K562 (cell line): ENCODE data around the gene ATF7IP. TPM values are rescaled to one million over a fixed set of nuclear protein-coding genes. Genes with fewer than 3 reads are reported as not detected.

Experiments
- ATAC-seq: fragments of 200-7000 bp; cut with Tn5 transposase; 3 replicates; pipeline ENCODE4 v1.9.1; 2020; ENCODE audit warnings: moderate library complexity
- BruUV-seq: library from RNA; stranded (reverse); fragments of 400-500 nt; replicated peaks from 2 replicates; lab custom pipeline; 2021; lab: Mats Ljungman, UMichigan
- CTCF ChIA-PET: fragments of 300-600 bp; formaldehyde crosslinking; extraction: SDS; loops from one replicate; lab custom pipeline; 2021; ENCODE audit warnings: low intra/inter-chr PET ratio; lab: Yijun Ruan, JAX
- POLR2A ChIA-PET: fragments of 300-600, 350-650 bp; sonication (Branson Sonifier 250); formaldehyde crosslinking; extraction: SDS; loops from one replicate; lab custom pipeline; 2021; ENCODE audit warnings: antibody characterized with exemption, inconsistent platforms; lab: Yijun Ruan, JAX
- DNase-seq, 4 experiments: peaks; one replicate each; pipeline versions ENCODE4 v3.0.0 to v3.0.0-alpha.2; 2011 to 2018; ENCODE audit warnings: low spot score in 3 of 4, mixed read lengths in 3 of 4; ENCODE audit errors: extremely low read depth in 1 of 4
- FAIRE-seq: peaks from 2 replicates; lab custom pipeline; 2011; peaks lifted over from hg19 to GRCh38; lab: Jason Lieb, UNC
- H2AFZ ChIP-seq: 2 replicates; pipeline ENCODE4 v1.6.0; 2011; ENCODE audit warnings: low read depth, low read length, control low read depth, inconsistent platforms
- H3K27ac ChIP-seq: fragments of 200-600 bp; 3 replicates; pipeline ENCODE4 v1.8.0; 2011; ENCODE audit warnings: low read depth, mild to moderate bottlenecking, control low read depth, inconsistent platforms, low read length, moderate library complexity, mixed read lengths; ENCODE audit errors: extremely low read depth
- H3K27me3 ChIP-seq, 2 experiments: fragments of 300-600 bp in 1 of 2; 2 replicates in 1 of 2; 3 replicates in 1 of 2; pipeline versions ENCODE4 v1.6.0 to v1.8.0; 2011; ENCODE audit warnings: inconsistent platforms in 2 of 2, low read length in 2 of 2, mild to moderate bottlenecking in 1 of 2, mixed read lengths in 1 of 2, moderate library complexity in 1 of 2; ENCODE audit not compliant: control insufficient read depth in 2 of 2, insufficient read depth in 2 of 2
- H3K36me3 ChIP-seq: fragments of 300-600 bp; 3 replicates; pipeline ENCODE4 v1.8.0; 2011; ENCODE audit warnings: mild to moderate bottlenecking, low read length, inconsistent platforms; ENCODE audit not compliant: control insufficient read depth, insufficient read depth
- H3K4me1 ChIP-seq, 2 experiments: fragments of 200-600 bp in 1 of 2; replicated peaks in 1 of 2; 2 replicates in 1 of 2; 3 replicates in 1 of 2; pipeline versions ENCODE4 v1.5.1 to v1.8.0; 2011; ENCODE audit warnings: inconsistent platforms in 2 of 2, low read length in 2 of 2, mild to moderate bottlenecking in 1 of 2, mixed read lengths in 1 of 2, moderate library complexity in 1 of 2; ENCODE audit not compliant: control insufficient read depth in 2 of 2, insufficient read depth in 2 of 2
- H3K4me2 ChIP-seq: 2 replicates; pipeline ENCODE4 v1.6.1; 2011; ENCODE audit warnings: low read length, control low read depth, inconsistent platforms, mixed read lengths; ENCODE audit not compliant: insufficient read depth
- H3K4me3 ChIP-seq: fragments of 200-600 bp; sonication (generic), shearing (Covaris generic); 2 replicates; pipeline ENCODE4 v1.5.1; 2016; ENCODE audit warnings: control low read depth, inconsistent platforms
- H3K79me2 ChIP-seq: fragments of 200-600 bp; 3 replicates; pipeline ENCODE4 v1.8.0; 2011; ENCODE audit warnings: low read length, inconsistent platforms; ENCODE audit not compliant: control insufficient read depth, insufficient read depth
- H3K9ac ChIP-seq, 2 experiments: 2 replicates each; pipeline versions ENCODE4 v1.6.0 to v1.6.1; 2011; ENCODE audit warnings: low read depth in 2 of 2, low read length in 2 of 2, control low read depth in 1 of 2, inconsistent platforms in 1 of 2, mild to moderate bottlenecking in 1 of 2, mixed read lengths in 1 of 2; ENCODE audit not compliant: insufficient read depth in 1 of 2
- H3K9me1 ChIP-seq: one replicate; pipeline ENCODE4 v1.6.0; 2011; ENCODE audit warnings: inconsistent platforms, mild to moderate bottlenecking, low read length, moderate library complexity; ENCODE audit not compliant: control insufficient read depth, insufficient read depth
- H3K9me3 ChIP-seq: replicated peaks from 2 replicates; pipeline ENCODE4 v1.5.1; 2011; ENCODE audit warnings: low read depth, low read length, inconsistent platforms; ENCODE audit not compliant: control insufficient read depth, insufficient read depth
- H4K20me1 ChIP-seq: replicated peaks from 2 replicates; pipeline ENCODE4 v1.6.1; 2011; ENCODE audit warnings: low read length, inconsistent platforms, mixed read lengths; ENCODE audit not compliant: control insufficient read depth, insufficient read depth
- EHMT2 ChIP-seq: fragments of 450-650 bp; IDR thresholded peaks from 2 replicates; pipeline ENCODE4 v1.6.1; 2018; ENCODE audit warnings: antibody characterized with exemption
- ETV6 ChIP-seq, 3 experiments: fragments of 150-350 bp in 1 of 3; sonication (generic) in 1 of 3; formaldehyde crosslinking in 1 of 3; IDR thresholded peaks; 2 replicates each; pipeline versions ENCODE4 v1.6.1 to v1.8.0; 2014 to 2022; ENCODE audit warnings: borderline replicate concordance in 2 of 3, low read depth in 2 of 3, antibody characterized with exemption in 1 of 3, low read length in 1 of 3, mild to moderate bottlenecking in 1 of 3, missing genetic modification reagents in 1 of 3
- FOXJ2 ChIP-seq: fragments of 200-800 bp; sonication (Bioruptor generic); IDR thresholded peaks from 2 replicates; pipeline ENCODE4 v1.6.1; 2016; ENCODE audit warnings: missing genetic modification characterization, missing compliant biosample characterization
- NFE2L1 ChIP-seq: fragments of 450-650 bp; IDR thresholded peaks from 2 replicates; pipeline ENCODE4 v1.6.1; 2016; ENCODE audit warnings: missing genetic modification characterization, low read depth, mild to moderate bottlenecking, missing compliant biosample characterization, moderate library complexity, borderline replicate concordance
- RREB1 ChIP-seq: fragments of 250-450 bp; sonication (Bioruptor Pico); IDR thresholded peaks from 2 replicates; pipeline ENCODE4 v1.4.0; 2020
- SRSF9 ChIP-seq: fragments of 200-400 bp; formaldehyde crosslinking; IDR thresholded peaks from 2 replicates; pipeline ENCODE4 v1.6.1; 2017; ENCODE audit warnings: low read depth, low read length, borderline replicate concordance
- ZBTB5 ChIP-seq: fragments of 450-650 bp; IDR thresholded peaks from 2 replicates; pipeline ENCODE4 v1.6.1; 2017; ENCODE audit warnings: antibody characterized with exemption
- ZNF785 ChIP-seq: fragments of 250-450 bp; sonication (Bioruptor Pico); IDR thresholded peaks from 2 replicates; pipeline ENCODE4 v1.4.0; 2020; ENCODE audit warnings: mild to moderate bottlenecking
- WGBS: fragments of 100-300 bp; shearing (Covaris generic); methylation state at CpG from one replicate; pipeline ENCODE4 v1.1.6; 2016; ENCODE audit warnings: low coverage, mixed read lengths; ENCODE audit not compliant: insufficient coverage; ENCODE audit errors: missing lambda C conversion rate; 5-methylcytosine and 5-hydroxymethylcytosine counted together
- in situ Hi-C: fragments of 300-500 bp; cut with MboI; formaldehyde crosslinking; loops from 4 replicates; pipeline ENCODE4 v1.15.0; 2018; ENCODE audit warnings: inconsistent platforms, mixed read lengths
- intact Hi-C: fragments of 100-400 bp; cut with micrococcal nuclease; formaldehyde crosslinking; loops from 2 replicates; pipeline ENCODE4 v1.14.2; 2022
- polyA plus RNA-seq, 8 experiments: library from polyadenylated mRNA; depleted of rRNA in 4 of 8; stranded (reverse) in 5 of 8; unstranded in 3 of 8; fragments of >200 nt; fragmentation: Nextera tagmentation in 2 of 8; fragmentation: Illumina TruSeq in 1 of 8; extraction: Ambion mirVana in 2 of 8; extraction: Trizol in 1 of 8; gene quantifications; 2 replicates each; pipeline versions ENCODE4 v1.2.1 to v1.2.3, GENCODE V29; 2011 to 2014; ENCODE audit warnings: inconsistent platforms in 1 of 8, missing spikeins in 1 of 8
- total RNA-seq, 7 experiments: library from RNA; depleted of rRNA in 6 of 7; stranded (reverse); fragments of >200 nt in 6 of 7; fragmentation: Illumina TruSeq in 2 of 7; extraction: Trizol in 2 of 7; gene quantifications; 2 replicates each; pipeline versions ENCODE4 v1.2.1 to v1.2.3, GENCODE V29; 2011 to 2021; ENCODE audit warnings: low replicate concordance in 1 of 7
- TF ChIP-seq, protein P1 (sequence below): fragments of 250-450 bp; sonication (Bioruptor Pico); IDR thresholded peaks from 2 replicates; pipeline ENCODE4 v1.4.0; 2020; ENCODE audit warnings: borderline replicate concordance
- TF ChIP-seq, protein P2 (sequence below): sonication (generic); formaldehyde crosslinking; IDR thresholded peaks from 2 replicates; pipeline ENCODE4 v1.8.0; 2023; ENCODE audit warnings: mild to moderate bottlenecking, missing genetic modification reagents

The ATF7IP gene
- total and polyA plus RNA-seq, 9 of the 15 experiments (the other 6 are each of a cell fraction or from before 2014, with no cell fraction given): 2.8 to 27.1 (median 11.0) TPM

DNA sequence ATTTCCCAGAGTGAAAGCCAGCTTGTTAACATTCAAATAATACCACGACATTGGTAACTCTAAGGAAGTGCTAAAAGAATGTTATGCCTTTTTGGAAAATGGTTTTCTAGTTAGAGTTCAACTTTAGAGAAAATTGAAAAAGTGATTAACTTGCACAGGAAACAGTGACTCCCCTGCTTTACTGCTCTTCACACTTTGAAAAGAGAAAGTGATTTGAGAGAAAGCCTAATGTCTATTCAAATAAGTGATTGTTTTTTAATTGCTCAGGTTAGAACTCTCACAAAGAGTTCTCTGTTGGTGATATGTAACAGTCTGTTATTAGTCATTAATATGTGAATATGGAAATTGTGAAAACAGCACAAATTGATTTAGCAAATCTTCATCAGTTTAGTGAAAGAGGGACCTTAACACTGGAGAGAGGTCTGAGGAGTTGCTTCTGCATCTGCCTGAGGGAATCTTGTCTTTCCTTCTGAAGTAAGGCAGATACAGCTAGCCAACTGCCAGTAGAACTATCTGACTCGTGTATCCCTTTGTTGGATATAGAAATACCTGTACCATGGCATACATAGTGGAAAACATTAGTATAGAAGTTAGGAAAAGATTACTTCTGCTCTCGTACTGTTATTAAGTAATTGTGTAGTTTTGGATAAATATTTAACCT, 25.5 kb downstream of the ATF7IP start:
- no peak overlapping the region for H3K9ac ChIP-seq
- peaks cover 96% of the 10 kb centered on the region for H3K79me2 ChIP-seq
- no peaks in the 10 kb centered on the region for H4K20me1 ChIP-seq
- no peak overlapping the region for H3K4me3 ChIP-seq
- peaks cover 0 to 5% of the 10 kb centered on the region in 2 experiments; a peak in 2 of 5 replicates for H3K4me1 ChIP-seq
- no peak overlapping the region for H3K4me2 ChIP-seq
- DNase-seq (no peak), ATAC-seq (no peak), FAIRE-seq (no peak)
- H3K9me3 ChIP-seq: no peaks in the 10 kb centered on the region
- ChIA-PET POLR2A (no interaction called here), CTCF (no interaction called here)
- no TSS peak for BruUV-seq
- intact Hi-C loops: no loop called here
- no peak overlapping the region for H2AFZ ChIP-seq
- WGBS: 47% methylated on average over 3 of the region's 3 CpGs
- peaks cover 8% of the 10 kb centered on the region; the same call in 1 of the 3 replicates for H3K36me3 ChIP-seq
- in situ Hi-C loops: no loop called here
- no peaks in the 10 kb centered on the region for H3K27me3 ChIP-seq
- H3K27ac ChIP-seq: peak overlapping the region; percentile 34; the same call in 1 of the 3 replicates
- H3K9me1 ChIP-seq: no peaks in the 10 kb centered on the region
- TF ChIP-seq RREB1 (CRISPR knock-in tag): no peak
- no peak for TF ChIP-seq FOXJ2
- no peak for TF ChIP-seq ZNF785 (CRISPR knock-in tag)
- no peak for TF ChIP-seq ZBTB5
- TF ChIP-seq, protein P1, sequence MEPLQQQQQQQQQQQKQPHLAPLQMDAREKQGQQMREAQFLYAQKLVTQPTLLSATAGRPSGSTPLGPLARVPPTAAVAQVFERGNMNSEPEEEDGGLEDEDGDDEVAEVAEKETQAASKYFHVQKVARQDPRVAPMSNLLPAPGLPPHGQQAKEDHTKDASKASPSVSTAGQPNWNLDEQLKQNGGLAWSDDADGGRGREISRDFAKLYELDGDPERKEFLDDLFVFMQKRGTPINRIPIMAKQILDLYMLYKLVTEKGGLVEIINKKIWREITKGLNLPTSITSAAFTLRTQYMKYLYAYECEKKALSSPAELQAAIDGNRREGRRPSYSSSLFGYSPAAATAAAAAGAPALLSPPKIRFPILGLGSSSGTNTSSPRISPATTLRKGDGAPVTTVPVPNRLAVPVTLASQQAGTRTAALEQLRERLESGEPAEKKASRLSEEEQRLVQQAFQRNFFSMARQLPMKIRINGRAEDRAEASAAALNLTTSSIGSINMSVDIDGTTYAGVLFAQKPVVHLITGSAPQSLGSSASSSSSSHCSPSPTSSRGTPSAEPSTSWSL: no peak
- no peak for TF ChIP-seq EHMT2
- TF ChIP-seq SRSF9: no peak
- TF ChIP-seq, protein P2, sequence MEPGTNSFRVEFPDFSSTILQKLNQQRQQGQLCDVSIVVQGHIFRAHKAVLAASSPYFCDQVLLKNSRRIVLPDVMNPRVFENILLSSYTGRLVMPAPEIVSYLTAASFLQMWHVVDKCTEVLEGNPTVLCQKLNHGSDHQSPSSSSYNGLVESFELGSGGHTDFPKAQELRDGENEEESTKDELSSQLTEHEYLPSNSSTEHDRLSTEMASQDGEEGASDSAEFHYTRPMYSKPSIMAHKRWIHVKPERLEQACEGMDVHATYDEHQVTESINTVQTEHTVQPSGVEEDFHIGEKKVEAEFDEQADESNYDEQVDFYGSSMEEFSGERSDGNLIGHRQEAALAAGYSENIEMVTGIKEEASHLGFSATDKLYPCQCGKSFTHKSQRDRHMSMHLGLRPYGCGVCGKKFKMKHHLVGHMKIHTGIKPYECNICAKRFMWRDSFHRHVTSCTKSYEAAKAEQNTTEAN: no peak
- TF ChIP-seq ETV6 (IDR thresholded peaks at IDR 0.05; ENCODE audit: borderline replicate concordance in 1 of 2, low read depth in 2 of 2, low read length in 1 of 2): no peak
- TF ChIP-seq ETV6 (CRISPR knock-in tag; IDR thresholded peaks at IDR 0.05; ENCODE audit: borderline replicate concordance): no peak
- TF ChIP-seq NFE2L1: no peak
